Measurements from ENCODE around the gene GLI3. TPM values are rescaled to one million over a fixed set of nuclear protein-coding genes. Genes with fewer than 3 reads are reported as not detected.

The GLI3 gene
- total RNA-seq, 1 experiment from 2014 or later = not detected

DNA sequence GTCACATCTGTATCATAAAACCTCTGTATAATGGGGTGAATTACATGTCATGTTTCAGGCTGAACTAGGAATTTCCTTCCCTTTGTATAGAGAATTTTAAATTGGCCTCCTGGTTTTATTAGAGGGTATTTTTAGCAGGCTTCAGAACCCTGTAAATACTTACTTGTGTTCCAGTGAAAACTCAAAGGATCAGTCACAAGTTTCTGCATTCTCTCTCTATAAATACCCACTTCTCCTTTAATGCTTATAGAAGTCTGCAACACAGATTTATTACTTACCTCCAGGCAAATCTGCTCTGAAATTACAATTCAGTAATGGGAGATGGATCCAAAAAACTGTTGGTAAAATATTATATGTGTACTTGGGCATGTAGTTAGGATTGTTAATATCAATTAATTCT, 161.6 kb downstream of the GLI3 start:
- in situ Hi-C loops (cut with HindIII; ENCODE audit: low sequenced_read_pairs) = no loop called here
- no peak for DNase-seq (ENCODE audit: low spot score)

DNA sequence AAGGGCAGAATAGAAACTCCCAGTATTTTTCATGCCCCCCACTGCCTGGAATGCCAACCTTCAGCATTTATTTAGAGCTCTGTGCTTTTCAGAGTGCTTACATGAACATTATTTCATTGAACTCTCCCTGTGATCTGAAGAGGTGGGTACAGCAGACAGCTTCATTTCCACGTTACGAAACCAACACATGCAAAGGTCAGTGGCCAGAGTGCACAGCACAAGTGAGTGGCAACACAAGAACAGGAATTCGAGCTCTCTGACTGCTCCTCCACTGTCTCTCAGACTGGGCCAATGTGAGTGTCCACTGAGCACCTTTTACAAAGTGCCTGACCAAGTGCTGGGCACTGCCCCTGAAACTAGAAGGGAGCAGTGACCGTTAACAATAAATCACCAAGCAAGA, 162.9 kb downstream of the GLI3 start:
- DNase-seq (ENCODE audit: low spot score) = no peak
- in situ Hi-C loops (cut with HindIII; ENCODE audit: low sequenced_read_pairs) = no loop called here

DNA sequence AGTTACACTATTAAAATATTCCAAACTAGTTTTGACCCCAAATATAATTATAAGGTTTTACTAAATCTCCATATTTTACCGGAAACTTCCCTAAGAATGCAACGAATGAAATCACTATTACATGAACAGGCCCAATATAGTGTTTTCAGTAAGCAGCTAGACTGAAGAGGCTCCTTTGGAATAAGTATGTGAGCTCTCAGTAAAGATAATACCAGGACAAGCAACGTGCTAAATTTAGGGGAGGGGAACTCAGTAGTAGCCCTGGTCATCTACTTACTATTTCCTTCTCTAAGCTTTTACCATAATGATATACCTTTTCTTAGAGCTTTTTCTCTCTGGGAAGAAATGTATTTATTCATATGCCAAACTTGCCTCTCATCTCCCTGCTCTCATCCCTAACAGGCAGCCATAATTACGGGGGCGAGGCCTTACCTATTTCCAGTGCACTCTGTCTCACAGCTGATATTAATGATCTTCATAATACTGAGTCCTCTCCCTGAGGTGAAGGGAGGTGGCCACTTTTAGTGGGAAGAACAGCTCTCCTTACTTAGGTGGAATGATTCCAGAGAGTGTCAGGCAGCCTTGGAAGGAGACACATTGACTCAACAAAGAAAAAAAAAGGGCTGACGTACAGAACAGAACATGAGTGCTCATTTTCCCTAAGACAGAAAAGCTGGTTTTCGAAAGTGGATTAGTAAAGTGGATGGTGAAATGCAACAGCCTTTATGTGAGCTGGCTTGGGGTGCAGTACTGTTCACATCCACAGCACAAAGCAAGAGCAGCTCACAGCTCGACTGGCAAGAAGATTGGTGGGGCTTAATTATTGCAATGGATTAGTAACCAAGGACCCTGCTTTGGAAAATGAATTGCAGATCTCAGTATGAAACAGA, 165.4 kb downstream of the GLI3 start:
- DNase-seq (ENCODE audit: low spot score) = no peak
- in situ Hi-C loops (cut with HindIII; ENCODE audit: low sequenced_read_pairs) = no loop called here

DNA sequence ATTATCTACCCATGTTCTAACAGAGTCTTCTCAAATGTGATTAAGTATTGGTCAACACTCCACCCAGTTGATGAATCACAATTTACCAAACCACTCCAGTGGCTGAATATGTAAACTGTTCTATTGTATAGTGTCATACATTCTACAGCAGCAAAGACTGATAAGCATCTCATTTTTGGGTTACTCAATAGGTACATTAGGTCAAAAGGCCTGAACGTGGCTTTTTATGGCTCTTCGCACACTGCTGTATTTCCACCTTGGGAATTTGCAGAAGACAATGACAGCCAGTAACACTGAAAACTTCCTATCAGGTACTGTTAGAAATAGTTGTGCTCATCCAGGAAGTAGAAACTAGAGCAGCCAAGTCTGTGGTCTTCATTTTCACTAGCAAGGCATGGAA, 166.9 kb downstream of the GLI3 start:
- in situ Hi-C loops (cut with HindIII; ENCODE audit: low sequenced_read_pairs) = no loop called here
- DNase-seq (ENCODE audit: low spot score) = no peak

DNA sequence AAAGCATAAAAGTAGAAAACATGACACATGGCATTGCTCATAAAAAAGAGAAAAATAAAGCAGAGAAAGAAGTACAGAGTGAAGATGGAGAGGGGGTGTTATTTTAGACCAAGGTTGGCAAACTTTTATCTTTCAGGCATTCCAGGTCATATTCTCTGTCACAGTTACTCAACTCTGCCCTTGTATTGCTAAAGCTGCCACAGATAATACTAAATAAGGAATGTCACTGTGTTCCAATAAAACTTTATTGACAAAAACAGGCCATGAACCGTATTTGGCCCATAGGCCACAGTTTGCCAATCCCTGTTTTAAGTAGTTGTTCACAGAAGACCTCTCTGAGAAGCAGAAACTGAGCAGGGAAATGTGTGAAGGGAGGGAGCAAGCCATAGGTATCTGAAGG, 167.4 kb downstream of the GLI3 start:
- DNase-seq (ENCODE audit: low spot score) = no peak
- in situ Hi-C loops (cut with HindIII; ENCODE audit: low sequenced_read_pairs) = no loop called here

DNA sequence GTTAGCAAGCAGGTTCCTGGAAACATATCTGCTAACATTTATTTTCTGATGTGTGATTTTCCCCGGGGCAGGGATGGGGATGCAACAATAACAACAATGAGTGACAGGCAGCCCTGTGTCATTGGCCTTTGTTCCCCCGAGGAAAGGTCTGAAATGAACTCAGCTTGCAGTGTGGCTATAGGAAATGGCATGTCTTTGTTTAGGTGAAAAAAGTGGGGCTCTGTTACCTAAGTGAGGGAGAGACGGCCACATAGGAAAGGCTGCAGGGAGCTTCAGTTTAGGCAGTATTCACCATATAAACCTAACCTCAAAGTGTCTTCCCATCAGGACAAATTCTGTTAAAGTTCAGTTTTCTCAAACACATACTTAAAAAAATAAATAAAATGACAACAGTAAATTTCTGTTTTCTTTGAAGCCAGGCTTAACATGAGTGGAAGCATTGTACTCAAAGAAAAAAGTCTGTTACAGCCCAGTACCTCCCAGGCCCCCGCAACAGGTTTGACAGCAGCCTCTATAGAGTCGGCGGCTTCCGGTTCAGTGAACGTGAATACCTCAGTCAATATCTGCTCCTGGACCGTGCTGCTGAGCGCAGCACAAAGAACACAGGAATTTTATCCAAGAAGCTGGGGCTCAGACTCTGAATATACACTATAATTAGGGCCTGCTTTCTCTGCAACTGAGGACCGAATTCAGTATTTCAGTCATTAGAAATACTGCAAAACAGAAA, 168.3 kb downstream of the GLI3 start:
- in situ Hi-C loops (cut with HindIII; ENCODE audit: low sequenced_read_pairs) = no loop called here
- no peak for DNase-seq (ENCODE audit: low spot score)

DNA sequence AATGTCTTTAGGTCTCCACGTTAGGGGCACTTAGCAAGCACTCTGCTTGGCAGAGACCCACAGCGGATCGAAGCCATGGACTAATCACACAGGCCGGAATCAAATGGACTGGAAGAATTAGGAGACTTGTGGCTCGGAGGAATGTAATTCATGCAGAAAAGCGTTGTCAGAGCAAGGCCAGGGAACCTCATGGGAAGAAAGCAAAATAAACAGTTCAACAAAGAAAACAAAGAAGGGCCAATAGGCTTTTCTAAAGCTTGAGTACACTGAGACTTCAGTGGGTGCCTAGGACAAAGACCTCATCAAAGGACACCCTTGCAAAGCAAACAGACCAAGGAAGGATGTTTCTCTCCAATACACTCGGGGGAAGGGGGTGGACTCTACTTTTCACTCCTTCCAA, 171.1 kb downstream of the GLI3 start:
- peak; percentile 11 for DNase-seq (ENCODE audit: low spot score)
- in situ Hi-C loops (cut with HindIII; ENCODE audit: low sequenced_read_pairs) = no loop called here

DNA sequence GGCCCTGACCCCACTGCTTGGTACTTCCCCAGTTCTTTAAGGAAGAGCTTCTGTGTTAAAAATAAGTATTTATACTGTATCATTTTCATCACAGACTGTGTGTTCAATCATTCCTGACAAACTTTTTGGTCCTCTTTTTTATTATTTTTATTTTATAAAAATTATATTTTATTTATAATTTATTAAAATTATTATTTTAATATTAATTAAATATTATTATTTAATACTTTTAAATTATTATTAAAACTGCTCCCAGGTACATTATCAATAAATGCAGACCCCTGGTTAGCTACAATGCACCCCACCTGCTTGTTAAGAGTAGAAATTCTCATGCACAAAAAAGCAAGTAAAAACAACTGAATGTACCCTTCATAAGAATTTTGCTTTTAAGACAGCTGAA, 172.0 kb downstream of the GLI3 start:
- DNase-seq (ENCODE audit: low spot score) = no peak
- in situ Hi-C loops (cut with HindIII; ENCODE audit: low sequenced_read_pairs) = no loop called here

DNA sequence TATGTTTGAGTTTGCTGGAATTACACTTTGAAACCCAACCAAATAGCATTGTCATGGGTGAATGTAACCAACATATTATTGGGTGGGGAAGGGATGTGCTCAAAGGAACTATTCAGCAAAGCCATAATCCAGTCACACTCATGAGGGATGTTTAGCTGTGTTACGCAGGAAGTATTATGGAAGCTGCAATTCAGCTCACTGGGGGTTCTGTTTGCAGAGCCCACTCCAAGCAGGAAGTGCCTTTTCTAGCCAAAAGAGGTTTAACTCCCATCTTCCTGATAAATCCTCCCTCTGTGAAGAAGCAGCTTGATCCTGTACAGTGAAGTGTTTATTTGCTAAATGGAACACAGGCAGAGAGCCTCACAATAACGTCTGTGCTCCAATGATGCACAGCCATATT, 172.5 kb downstream of the GLI3 start:
- no peak for DNase-seq (ENCODE audit: low spot score)
- in situ Hi-C loops (cut with HindIII; ENCODE audit: low sequenced_read_pairs) = no loop called here

DNA sequence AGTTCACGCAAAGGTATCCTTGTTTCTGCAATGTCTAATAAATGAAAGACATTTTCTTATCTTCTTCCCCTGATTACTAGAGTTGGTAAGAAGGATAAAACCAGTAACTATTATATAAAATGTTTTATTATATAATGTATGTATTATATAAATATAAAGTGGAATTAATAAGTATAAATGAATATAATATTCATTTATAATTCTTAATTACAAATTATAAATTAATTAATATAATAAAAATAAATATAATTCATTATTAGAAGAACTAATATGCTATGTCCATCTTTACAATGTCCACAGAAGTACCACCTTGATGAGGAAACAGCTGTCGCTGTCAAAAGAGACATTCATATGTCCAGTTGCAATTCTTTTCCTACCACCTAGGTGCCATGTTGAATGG, 177.7 kb downstream of the GLI3 start:
- no peak for DNase-seq (ENCODE audit: low spot score)
- in situ Hi-C loops (cut with HindIII; ENCODE audit: low sequenced_read_pairs) = no loop called here

DNA sequence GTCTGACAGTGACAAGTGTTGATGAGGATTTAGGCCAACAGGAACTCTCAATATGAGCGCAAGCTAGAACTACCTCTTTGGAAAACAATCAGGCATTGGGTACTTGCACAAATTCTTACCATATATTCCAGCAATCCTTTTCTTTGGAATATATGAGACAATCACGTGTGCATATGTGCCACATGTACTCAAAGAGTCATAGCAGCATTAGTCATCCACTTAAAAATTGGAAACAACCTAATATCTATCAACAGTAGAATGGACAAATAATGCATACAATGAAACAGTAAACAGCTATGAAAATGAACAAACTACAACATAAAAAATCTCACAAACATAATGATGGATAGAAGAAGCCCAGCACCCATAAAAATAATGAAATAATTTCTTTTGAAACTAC, 179.7 kb downstream of the GLI3 start:
- no peak for DNase-seq (ENCODE audit: low spot score)
- in situ Hi-C loops (cut with HindIII; ENCODE audit: low sequenced_read_pairs) = no loop called here

DNA sequence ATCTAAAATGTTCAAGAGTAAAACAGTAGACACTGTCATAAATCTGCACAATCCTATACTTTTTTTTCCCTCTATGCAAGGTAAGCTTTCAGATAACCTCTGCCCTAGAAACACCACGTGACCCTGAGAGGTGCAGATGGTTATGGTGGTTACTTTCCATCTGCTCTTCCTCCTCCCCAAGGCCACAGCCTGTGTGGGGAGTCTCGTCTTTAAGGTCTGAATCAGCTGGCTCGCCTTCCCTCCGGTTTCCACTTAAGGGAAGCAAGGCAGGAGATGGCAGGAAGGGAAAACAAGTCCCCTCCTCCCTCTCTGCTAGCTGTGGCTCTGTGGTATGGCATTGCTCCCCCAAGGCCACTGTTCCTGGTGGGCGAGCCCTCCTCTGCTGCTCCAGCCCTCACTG, 181.8 kb downstream of the GLI3 start:
- DNase-seq (ENCODE audit: low spot score) = no peak
- in situ Hi-C loops (cut with HindIII; ENCODE audit: low sequenced_read_pairs) = no loop called here

DNA sequence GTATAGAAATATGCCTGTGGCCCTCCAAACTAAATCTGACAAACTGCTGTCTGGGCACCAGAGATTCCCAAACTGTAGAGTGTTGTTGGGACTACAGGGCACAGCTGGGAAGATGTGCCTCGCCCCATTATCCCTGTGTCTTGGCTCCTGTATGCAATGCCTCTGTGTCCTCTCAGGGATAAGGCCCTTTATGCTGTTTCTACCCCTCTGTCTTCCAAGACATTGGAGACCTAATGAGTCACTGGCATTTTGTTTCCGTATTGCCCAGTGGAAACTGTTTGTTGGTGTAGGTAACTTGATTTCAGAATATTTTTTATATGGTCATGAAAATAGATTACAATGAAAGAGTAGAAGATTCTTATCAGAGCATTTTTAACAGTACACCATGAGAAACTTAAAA, 183.2 kb downstream of the GLI3 start:
- DNase-seq (ENCODE audit: low spot score) = no peak
- in situ Hi-C loops (cut with HindIII; ENCODE audit: low sequenced_read_pairs) = no loop called here

DNA sequence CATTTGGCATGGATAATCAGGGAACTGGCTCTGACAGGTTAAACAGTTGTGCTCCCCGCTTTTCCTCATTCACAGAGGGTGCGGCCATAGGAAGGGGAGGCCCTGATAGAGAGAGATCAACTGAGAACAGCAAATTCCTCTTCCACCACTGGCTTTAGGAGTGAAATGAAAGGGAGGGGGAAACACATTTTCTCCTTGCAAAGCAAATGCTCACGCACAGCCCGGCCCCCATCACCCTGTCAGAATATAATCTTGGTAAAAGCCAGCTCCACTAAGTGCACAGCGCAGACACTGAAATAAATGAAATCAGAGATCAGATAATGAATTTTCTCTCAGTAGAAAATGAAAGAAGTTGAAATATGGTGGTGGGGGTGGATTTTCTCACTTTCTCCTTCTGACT, 187.2 kb downstream of the GLI3 start:
- in situ Hi-C loops (cut with HindIII; ENCODE audit: low sequenced_read_pairs) = no loop called here
- no peak for DNase-seq (ENCODE audit: low spot score)

DNA sequence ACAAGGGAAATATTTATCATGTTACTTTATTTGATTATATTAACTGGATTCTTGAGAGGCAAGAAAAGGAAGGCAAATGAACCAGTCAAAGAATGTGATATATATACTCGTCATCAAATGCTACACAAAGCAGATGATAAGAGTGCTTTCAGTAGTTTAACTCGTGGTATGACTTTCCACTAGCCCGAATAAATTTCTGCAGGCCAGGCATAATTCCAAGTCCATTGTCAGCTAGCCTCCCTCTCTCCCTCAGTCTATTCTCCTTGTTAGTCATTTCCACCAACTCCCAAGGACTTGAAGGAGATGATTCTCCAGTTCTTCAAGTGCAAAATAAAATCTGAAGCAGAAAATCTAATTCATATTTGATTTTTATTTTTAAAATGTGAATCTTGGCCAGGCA, 190.5 kb downstream of the GLI3 start:
- in situ Hi-C loops (cut with HindIII; ENCODE audit: low sequenced_read_pairs) = no loop called here
- DNase-seq (ENCODE audit: low spot score) = no peak

DNA sequence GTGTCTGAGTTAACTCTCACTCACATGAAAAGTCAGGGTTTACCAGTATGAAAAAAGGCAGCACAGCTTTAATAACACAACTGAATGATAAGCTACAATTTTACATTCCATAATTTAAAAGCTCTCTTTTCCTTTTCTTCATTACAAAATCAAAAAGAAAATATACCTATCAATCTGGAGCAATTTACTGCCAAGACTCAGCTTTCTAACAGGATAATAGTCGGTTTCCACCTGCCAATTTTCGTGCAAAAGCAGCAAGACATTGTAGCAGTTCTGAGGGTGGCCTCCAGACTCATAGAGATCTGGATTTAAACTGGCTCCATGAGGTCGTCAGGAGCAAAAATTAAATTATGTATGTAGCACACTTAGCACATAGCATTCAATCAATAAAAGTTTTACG, 191.0 kb downstream of the GLI3 start:
- in situ Hi-C loops (cut with HindIII; ENCODE audit: low sequenced_read_pairs) = no loop called here
- no peak for DNase-seq (ENCODE audit: low spot score)

DNA sequence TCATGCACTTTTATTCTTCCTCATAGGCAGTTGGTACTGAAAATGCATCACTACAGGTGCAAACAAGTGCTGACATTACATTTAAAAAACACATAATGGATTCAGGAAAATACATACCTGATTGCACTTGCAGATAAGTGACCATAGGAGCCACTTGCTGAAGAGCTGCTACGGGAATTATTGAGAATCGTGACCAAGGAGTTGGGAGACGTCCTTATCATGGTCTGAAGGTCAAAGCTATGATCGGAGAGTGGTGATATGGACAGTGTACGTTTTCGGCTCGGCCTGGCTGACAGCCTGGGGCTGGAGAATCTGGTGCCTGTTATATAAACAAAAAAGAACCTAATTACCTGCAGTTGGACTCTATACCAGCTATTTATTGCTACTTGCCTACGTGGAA, 197.1 kb downstream of the GLI3 start:
- in situ Hi-C loops (cut with HindIII; ENCODE audit: low sequenced_read_pairs) = no loop called here
- DNase-seq (ENCODE audit: low spot score) = no peak

DNA sequence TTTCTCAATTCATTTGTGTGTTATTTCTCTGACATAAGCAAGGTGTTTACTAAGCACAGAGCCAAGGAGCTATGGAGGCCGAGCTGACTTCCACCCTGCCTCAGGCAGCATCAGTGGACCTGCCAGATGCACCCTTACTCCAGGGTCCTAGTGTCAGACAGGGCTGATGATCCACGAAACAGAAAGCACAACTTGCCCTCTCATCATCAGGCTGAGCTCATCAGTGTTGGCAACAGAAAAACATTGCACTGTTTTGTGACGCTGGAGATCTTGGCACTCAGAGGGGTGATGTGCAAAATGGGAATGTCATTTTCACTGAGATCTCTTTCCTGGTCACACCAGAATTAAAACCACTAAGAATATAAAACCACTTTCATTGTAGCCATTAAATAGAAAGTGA, 201.8 kb downstream of the GLI3 start:
- DNase-seq (ENCODE audit: low spot score) = no peak
- in situ Hi-C loops (cut with HindIII; ENCODE audit: low sequenced_read_pairs) = no loop called here

DNA sequence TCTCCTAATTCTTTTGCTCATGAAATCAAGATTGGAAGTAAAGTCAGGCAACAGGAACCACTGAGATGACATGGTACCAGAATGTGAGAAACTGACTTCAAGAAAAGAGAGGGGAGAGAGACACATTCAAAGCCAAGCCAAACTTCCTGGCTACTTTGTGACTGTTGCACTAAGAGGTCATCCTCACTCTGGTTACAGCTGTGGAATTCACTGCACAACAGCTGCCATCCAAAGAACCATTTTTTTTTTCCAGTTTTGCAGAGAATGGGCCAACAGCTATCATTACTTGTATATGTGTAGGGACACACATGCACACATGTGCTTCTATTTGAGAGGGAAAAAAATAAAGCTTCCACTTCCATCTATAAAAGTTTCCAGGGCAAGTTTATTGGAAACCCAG, 203.5 kb downstream of the GLI3 start:
- in situ Hi-C loops (cut with HindIII; ENCODE audit: low sequenced_read_pairs) = no loop called here

DNA sequence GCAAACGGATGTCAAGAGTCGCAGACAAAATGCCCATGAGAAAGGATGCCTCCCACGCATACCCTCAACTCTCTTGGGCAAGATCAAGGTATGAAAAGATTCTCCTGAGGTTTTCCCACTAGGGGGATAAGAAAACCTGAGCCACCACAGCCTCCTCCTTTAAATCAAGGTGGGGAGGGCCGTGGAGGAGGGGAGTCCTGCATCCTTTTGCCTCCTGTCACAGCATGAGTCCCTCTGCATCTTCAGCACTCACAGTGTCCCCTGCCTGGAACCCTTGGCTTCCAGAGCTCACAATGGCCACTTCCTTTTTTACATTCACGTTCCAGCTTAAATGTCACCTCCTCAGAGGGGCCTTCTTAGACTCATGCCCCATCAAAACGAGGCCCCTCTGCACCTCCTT, 207.6 kb downstream of the GLI3 start:
- in situ Hi-C loops (cut with HindIII; ENCODE audit: low sequenced_read_pairs) = no loop called here
- DNase-seq (ENCODE audit: low spot score) = no peak

More for the DNA sequence above, 203.5 kb downstream of the GLI3 start:
- no peak for DNase-seq (ENCODE audit: low spot score)

DNA sequence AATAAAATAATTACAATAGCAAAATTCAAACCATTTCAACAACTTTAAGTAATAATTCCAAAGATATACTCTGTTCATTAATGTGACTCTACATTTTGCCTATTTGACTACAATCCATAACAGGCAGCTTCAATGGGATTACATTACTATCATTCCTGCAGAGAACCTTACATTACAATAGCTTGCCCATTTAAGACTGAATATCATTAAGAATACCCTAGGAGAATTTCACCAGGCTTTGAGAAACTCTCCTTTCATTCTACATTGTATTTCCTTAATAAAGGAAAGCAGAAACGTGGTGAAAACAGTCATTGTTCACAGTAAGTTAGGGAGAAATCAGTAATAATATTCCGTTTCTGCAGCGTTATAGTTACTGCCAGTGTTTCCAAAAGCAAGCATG, 209.5 kb downstream of the GLI3 start:
- in situ Hi-C loops (cut with HindIII; ENCODE audit: low sequenced_read_pairs) = no loop called here
- no peak for DNase-seq (ENCODE audit: low spot score)

All from G401 (cell line).